ENCODE data around the gene RBM44.
"Not testable (repeated sequence)": the region's sequence is repeated elsewhere in the genome, so short reads cannot be mapped to it uniquely, and the experiment has no call there.

The RBM44 gene

GRCh38 chr2:237859082-237859433 lies 60.5 kb downstream of the RBM44 start:
- DNase-seq = no peak

GRCh38 chr2:237859533-237860272 lies 61.1 kb downstream of the RBM44 start, which contains the start of gene RAMP1:
RAMP1 (plus strand) TSS chr2:237859623; CDS start chr2:237859676, 53 bp downstream.
- no peak for DNase-seq

- no peak for DNase-seq
These were observed 61.8 kb downstream of the RBM44 start for GRCh38 chr2:237860273-237860935.

- DNase-seq = no peak
These were observed 63.4 kb downstream of the RBM44 start for GRCh38 chr2:237861875-237862527.

- no peak for DNase-seq
These were observed 63.9 kb downstream of the RBM44 start for GRCh38 chr2:237862528-237862895.

DNA sequence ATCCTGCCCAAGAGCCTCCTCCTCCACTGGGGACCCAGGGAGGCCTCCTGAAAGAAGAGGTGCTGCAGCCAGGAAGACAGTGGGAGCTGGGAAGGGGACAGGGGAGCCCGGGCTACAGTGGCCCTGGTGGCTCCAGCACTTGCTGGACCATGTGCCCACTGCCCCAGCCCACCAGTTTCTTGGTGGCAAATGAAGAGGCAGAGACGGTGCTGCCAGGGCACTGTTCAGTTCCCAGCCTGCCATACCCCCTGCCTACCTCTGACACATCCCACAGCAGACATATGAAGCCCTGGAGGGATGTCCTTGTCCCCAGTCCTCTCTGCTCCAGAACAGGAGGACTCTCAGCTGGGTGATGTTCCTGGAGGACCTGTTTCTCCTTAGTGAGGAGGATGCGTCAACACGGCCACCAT lies 64.5 kb downstream of the RBM44 start:
- no peak for DNase-seq

DNA sequence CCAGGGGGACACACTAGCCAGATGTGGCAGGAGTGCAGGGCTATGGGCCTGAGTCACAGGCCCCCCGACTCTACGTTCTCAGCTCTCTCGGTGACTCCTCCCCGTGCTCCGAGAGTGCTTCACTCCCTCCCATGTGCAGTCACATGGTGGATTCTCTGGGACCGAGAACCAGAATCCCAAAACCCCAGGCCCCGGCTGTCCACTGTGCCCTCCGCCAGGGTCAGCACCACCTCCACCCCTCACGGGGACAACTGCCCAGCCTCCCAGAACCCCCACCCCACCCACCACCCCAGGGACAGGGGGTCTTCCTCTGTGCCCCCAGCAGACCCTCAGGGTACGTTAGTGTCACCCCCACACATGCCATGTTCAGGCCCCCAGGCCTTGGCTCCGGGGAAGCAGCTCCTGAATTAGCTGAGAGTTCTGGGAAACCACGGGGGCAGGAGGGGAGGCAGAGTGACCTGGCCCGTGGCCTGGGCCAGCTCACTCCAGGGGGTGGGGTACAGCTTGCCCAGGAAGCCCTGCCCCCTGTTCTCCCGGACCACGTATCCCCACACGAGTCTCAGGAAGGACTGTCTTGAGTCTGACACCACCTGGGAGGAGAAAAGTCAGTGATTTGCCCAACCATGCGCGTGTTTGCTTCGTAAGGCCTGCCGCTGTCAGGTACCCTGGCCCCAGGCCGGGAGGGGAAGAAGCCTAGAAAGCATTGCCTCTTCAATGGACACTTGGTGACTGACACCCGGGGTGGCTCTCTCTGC lies 65.3 kb downstream of the RBM44 start:
- DNase-seq = no peak

GRCh38 chr2:237864444-237864931 lies 65.9 kb downstream of the RBM44 start:
- no peak for DNase-seq

DNA sequence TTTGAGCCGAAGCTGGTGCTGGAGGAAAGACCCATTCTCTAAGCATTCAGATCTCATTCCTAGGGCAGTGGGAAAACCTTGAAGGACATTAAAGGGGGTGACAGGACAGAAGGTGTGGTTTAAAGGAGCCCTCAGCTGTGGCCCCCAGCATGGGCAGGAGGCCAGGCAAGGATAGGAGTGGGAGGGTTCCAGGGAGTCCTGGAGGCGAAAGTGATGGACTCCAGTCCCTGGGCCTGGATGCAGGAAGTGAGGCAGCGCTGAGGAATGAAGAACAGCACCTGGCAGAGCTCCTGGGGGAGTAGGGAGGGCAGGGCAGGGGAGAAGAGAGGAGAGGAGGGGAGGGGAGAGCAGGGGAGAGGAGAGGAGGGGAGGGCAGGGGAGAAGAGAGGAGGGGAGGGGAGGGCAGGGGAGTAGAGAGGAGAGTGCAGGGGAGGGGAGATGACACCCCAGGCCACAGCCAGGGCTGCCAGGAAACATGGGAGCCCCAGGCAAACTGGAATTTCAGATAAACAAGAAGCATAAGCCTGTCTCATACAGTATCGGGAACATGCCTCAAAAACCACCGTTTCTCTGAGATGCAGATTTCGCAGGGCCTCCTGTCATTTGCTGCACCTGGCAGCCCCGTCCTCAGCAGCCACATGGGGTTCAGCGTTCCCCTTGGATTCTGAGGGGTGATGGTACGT lies 66.5 kb downstream of the RBM44 start:
- DNase-seq = no peak

GRCh38 chr2:237865623-237866041 lies 67.1 kb downstream of the RBM44 start:
- DNase-seq = no peak

DNA sequence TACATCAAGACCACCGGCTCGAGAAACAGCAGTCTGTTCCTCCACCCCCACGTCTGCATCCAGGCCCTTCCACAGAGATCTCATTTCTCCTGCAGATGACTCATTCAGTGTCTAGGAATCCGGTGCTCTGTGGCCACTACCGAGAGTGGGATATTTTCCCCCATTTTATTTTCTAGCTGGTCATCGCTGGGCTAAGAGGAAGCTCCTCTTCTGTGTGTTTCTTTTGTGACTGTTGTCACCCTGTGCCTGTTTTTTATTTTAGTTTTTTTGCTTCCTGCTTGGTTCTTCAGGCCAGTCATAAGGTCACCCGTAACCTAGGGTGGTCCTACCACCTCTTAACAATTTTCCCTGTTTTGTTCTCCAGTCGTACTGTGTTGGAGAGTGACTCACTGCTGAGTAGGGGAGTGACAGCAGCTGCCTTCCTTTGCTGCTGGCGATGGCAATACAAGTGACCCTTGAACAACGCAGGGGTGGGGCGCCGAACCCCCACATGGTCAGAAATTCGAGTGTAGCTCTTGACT lies 67.6 kb downstream of the RBM44 start:
- no peak for DNase-seq

DNA sequence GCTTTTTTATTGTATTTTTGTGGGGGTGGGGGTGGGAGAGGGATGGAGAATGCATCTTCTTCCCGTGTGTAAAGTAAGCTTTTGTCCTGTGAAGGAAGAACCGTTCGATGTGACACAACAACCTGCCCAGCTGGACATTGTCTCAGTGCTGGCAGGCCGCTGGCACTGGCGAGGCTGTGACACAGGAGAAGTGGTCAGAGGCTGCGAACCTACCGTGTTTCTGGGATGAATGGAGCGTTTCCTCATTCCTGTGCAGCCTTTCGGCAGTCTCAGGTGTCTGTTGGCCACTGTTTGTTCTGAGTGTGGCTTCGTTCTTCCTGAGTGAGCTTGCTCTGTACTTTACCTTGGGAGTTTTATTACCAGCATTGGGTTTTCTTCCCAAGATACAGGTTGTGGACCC lies 68.9 kb downstream of the RBM44 start:
- DNase-seq = no peak

- not testable (repeated sequence) for DNase-seq
These were observed 69.5 kb downstream of the RBM44 start for GRCh38 chr2:237868074-237868473.

GRCh38 chr2:237868631-237869342 lies 70.2 kb downstream of the RBM44 start:
- DNase-seq = no peak

DNA sequence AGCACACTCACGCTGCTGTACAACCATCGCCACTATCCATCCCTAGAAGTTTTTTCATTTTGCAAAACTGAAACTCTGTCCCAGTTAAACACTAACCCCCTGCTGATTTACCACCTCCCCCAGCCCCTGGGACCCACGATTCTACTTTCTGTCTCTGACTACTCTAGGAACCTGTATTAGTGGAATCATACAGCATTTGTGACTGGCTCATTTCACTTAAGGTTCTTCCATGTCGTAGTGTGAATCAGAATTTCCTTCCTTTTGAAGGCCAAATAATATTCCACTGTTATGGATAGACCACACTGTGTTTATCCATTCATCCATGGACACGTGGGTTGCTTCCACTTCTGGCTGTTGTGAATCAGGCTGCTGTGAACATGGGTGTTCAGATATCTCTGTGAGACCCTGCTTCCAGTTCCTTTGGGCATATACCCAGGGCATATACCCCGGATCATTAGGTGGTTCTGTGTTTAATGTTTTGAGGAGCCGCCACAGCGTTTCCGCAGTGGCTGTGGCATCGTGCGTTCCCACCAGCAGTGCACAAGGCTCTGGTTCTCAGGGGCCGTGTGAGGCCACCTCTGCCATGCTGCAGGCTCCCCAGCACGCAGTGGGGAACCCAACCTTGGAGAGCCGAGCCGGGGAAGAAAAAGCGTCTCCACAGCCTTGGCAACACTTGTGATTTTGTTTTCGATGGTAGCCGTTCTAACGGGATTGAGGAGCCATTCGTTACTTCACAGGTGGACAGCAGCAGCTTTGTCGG lies 70.9 kb downstream of the RBM44 start:
- DNase-seq = no peak

DNA sequence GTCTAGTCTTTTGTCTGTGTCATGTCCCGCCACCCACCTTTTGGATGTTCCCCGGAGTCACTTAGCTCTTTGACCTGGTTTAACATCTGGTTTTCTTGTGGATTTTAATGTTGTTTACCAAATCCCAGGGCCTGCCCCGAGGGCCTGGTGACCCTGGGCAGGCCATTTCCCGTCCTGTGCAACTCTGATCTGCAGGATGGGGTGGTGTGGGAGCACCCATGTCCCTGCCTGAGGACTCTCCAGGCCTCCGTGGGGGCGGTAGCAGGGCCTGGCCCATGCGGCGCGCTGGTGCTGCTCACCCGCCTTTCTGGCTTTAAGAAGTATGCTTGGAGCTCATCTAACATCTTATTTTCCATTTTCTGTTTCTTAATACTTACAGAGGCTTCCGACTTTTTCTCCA lies 71.5 kb downstream of the RBM44 start:
- no peak for DNase-seq

DNA sequence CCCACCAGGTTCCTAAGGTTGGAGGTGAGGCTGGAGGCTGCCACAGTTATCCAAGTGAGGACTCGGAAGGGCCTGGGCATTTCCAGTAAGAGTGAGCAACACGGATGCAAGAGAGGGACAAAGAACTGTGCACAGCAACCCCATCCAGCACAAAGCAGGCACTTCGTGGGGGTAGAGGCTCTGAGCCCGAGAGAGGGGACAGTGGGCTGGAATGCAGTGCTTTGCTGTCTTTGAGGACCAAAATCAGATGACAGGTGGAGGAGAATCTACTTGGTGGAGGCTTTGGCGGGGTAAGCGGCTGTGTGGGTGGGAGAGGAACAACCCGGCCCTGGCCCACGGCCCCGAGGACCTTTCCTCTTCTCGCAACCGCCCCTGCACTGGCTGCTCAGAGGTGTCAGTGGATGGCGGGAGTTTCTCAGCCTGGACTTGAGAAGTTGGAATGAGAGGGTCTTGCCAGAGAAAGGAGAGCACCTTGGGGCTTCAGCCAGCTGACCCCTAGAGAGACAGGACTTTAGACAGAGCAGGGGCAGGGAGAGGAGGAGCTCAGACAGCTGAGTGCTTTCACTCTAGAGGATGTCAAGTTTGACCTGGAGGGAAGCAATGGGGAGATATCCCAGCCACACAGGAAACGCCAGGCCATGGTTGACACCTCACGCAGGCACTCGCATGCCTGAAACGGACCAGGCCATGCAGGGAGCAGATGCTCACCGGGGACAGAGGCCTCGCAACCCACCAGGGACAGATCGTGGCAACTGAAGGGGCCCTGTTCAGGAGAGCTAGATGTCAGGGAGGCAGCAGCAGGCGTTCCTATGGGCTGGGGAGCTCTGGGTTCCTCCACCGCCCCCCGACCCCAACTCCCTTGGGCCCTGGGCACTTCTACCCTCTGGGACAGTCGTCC lies 72.4 kb downstream of the RBM44 start:
- no peak for DNase-seq

DNA sequence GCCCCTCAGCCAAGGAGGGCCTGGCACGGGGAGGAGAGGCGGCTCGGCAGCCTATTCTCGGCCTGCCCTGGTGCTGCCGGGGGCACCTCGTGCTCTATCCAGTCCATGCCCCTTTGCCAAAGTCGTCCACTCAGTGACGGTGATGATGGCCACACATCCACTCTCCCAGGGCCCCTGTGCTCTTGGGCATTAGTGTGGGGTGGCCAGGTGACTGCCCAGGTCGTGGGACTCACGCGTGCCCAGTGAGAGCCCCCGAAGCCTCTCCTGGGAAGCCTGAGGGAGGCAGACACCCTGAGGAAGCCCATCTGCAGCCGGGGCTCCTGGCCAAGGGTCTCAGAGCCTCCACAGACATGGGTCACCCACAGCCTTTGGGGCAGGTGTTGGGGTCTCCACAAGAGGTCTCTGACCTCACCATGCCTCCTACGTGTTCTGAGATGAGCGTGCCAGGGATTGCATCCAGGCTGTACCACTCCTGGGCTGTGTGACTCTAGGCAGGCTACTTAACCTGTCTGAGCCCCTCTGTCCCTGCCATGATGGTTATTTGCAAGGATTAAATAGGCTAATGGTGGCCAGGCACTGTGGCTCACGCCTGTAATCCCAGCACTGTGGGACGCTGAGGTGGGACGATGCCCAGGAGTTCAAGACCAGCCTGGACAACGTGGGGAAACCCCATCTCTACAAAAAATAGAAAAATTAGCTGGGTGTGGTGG lies 73.8 kb downstream of the RBM44 start:
- DNase-seq = no peak

DNA sequence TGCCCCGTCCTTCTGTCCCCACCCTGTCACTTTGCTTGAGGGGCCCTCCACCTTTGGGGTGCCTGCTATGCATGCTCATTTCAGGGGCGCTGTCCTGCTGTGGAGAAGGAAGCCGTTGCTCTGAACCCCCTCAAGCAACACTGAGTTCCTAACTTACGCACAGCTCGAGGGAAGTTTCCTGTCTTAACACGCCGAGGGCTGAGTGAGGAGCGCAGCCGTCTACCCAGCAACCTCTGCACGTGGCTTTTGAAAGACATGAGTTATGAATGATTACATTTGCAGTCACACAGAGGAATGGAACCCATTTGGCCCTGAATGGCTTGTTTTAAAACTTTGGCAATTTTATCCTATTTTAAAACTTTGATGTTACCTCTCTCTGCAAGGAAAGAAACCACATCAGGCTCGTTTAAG lies 74.8 kb downstream of the RBM44 start:
- DNase-seq = no peak
